Skeletal muscle tissue (tissue), 4 donors: ENCODE data around the gene PTPRN2. TPM values are rescaled to one million over a fixed set of nuclear protein-coding genes. Genes with fewer than 3 reads are reported as not detected.
A peak's percentile ranks its signal among the peaks of the same experiment; 100 is the strongest.

Experiments
- H3K27ac ChIP-seq: one replicate; pipeline ENCODE4 v1.7.0; 2013; ENCODE audit warnings: mild to moderate bottlenecking, low read depth, low read length, inconsistent platforms
- H3K27me3 ChIP-seq, 3 donors: one replicate each; pipeline ENCODE4 v1.7.0; 2013; ENCODE audit warnings: low read length in 3 of 3; ENCODE audit not compliant: control insufficient read depth in 3 of 3, insufficient read depth in 3 of 3
- H3K36me3 ChIP-seq, 3 donors: one replicate each; pipeline ENCODE4 v1.7.0; 2013; ENCODE audit warnings: low read length in 3 of 3; ENCODE audit not compliant: control insufficient read depth in 3 of 3, insufficient read depth in 3 of 3
- H3K4me1 ChIP-seq, 3 donors: one replicate each; pipeline ENCODE4 v1.7.0; 2013; ENCODE audit warnings: low read length in 3 of 3, mild to moderate bottlenecking in 3 of 3; ENCODE audit not compliant: control insufficient read depth in 3 of 3, insufficient read depth in 3 of 3
- H3K4me3 ChIP-seq, 3 donors: one replicate each; pipeline ENCODE4 v1.7.0; 2013; ENCODE audit warnings: low read length in 3 of 3
- H3K9ac ChIP-seq, 3 donors: one replicate each; pipeline ENCODE4 v1.7.0; 2013; ENCODE audit warnings: low read length in 3 of 3, mild to moderate bottlenecking in 3 of 3, moderate library complexity in 2 of 3, low read depth in 1 of 3
- H3K9me3 ChIP-seq, 3 donors: one replicate each; pipeline ENCODE4 v1.7.0; 2013; ENCODE audit warnings: low read length in 3 of 3; ENCODE audit not compliant: control insufficient read depth in 3 of 3
- total RNA-seq: library from RNA; depleted of rRNA; stranded (reverse); fragments of >200 nt; gene quantifications from one replicate; pipeline ENCODE4 v1.2.3, GENCODE V29; 2014
- donor health status: Osteomylitis.

PTPRN2 gene
- total RNA-seq, 1 donor from 2014 or later = 1.6 TPM

- Histone ChIP-seq H3K9ac (no peak overlapping the region), H3K36me3 (no peaks in the 10 kb centered on the region), H3K4me3 (no peak overlapping the region), H3K27me3 (peaks cover 0 to 10% (median 0%) of the 10 kb centered on the region in 3 donors), H3K9me3 (no peaks in the 10 kb centered on the region), H3K27ac (no peak overlapping the region), H3K4me1 (no peaks in the 10 kb centered on the region)
These were observed 28.8 kb downstream of the PTPRN2 start for GRCh38 chr7:158558816-158559215.

GRCh38 chr7:158557441-158557755, 30.2 kb downstream of the PTPRN2 start:
- Histone ChIP-seq H3K9ac (no peak overlapping the region), H3K36me3 (no peaks in the 10 kb centered on the region), H3K27me3 (peaks cover 0 to 15% (median 11%) of the 10 kb centered on the region in 3 donors), H3K4me3 (no peak overlapping the region), H3K4me1 (no peaks in the 10 kb centered on the region), H3K27ac (no peak overlapping the region), H3K9me3 (peaks cover 0 to 4% (median 0%) of the 10 kb centered on the region in 3 donors)

DNA sequence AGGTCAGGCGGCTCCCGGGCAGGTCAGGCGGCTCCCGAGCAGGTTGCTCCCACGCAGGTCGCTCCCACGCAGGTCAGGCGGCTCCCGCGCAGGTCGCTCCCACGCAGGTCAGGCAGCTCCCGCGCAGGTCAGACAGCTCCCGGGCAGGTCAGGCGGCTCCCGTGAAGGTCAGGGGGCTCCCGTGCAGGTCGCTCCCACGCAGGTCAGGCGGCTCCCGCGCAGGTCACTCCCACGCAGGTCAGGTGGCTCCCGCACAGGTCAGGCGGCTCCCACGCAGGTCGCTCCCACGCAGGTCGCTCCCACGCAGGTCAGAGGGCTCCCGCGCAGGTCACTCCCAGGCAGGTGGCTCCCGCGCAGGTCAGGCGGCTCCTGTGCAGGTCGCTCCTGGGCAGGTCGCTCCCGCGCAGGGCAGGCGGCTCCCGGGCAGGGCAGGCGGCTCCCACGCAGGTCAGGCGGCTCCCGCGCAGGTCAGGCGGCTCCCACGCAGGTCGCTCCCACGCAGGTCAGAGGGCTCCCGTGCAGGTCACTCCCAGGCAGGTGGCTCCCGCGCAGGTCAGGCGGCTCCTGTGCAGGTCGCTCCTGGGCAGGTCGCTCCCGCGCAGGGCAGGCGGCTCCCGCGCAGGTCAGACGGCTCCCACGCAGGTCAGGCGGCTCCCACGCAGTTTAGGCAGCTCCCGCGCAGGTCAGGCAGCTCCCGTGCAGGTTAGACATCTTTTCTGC, 30.7 kb downstream of the PTPRN2 start:
- Histone ChIP-seq H3K27me3 (peaks cover 0 to 15% (median 11%) of the 10 kb centered on the region in 3 donors), H3K9me3 (peaks cover 0 to 4% (median 0%) of the 10 kb centered on the region in 3 donors), H3K4me3 (no peak overlapping the region), H3K36me3 (no peaks in the 10 kb centered on the region), H3K9ac (no peak overlapping the region), H3K27ac (no peak overlapping the region), H3K4me1 (no peaks in the 10 kb centered on the region)

GRCh38 chr7:158555034-158555520, 32.5 kb downstream of the PTPRN2 start:
- no peak overlapping the region for H3K4me3 ChIP-seq
- no peaks in the 10 kb centered on the region for H3K4me1 ChIP-seq
- no peak overlapping the region for H3K9ac ChIP-seq
- no peaks in the 10 kb centered on the region for H3K36me3 ChIP-seq
- H3K27me3 ChIP-seq = peaks cover 0 to 14% (median 11%) of the 10 kb centered on the region in 3 donors
- no peak overlapping the region for H3K27ac ChIP-seq
- H3K9me3 ChIP-seq = peaks cover 0 to 4% (median 0%) of the 10 kb centered on the region in 3 donors

DNA sequence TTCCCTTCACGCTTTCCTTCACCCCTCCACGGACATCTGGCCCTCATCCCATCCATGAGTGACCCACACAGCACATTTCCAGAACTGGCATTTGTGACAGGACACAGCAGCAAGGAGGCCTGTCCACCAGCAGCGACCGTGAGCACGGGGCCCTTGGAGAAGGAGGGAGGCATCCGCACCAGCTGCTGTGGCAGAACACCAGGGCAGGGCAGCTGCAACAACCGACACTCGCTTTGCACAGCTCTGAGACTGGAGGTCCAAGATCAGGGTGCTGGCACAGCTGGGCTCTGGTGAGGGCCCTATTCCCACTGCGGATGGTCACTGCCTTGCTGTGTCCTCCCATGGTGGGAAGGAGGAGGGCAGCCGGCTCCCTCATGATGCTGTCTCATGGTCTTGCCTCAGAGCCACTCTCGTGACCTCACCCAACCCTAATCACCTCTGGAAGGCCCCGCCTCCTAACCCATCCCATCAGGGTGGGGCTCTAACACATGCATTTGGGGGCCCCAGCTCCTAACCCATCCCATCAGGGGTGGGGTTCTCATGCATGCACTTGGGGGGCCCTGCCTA, 36.7 kb downstream of the PTPRN2 start:
- no peak overlapping the region for H3K4me3 ChIP-seq
- H3K4me1 ChIP-seq = peaks cover 0 to 8% (median 6%) of the 10 kb centered on the region in 3 donors
- peaks cover 10 to 38% (median 26%) of the 10 kb centered on the region in 3 donors for H3K27me3 ChIP-seq
- no peak overlapping the region for H3K9ac ChIP-seq
- H3K9me3 ChIP-seq = peaks cover 0 to 4% (median 0%) of the 10 kb centered on the region in 3 donors
- no peak overlapping the region for H3K27ac ChIP-seq
- H3K36me3 ChIP-seq = no peaks in the 10 kb centered on the region

DNA sequence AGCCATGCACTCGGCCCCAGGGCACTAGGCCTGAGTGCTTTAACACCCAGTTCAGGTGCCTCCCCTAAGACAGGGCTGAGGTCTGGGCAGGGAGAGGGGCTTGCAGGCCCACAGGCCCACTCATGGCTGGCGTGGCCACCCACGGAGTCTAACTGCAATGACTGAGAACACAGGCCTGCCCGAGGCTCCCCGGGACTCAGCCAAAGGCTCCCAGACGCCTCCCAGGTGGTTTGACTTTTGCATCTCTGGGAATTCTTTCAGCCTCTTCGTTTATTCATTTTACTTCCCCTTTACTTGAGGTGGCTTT, 37.3 kb downstream of the PTPRN2 start:
- Histone ChIP-seq H3K27ac (no peak overlapping the region), H3K27me3 (peaks cover 10 to 39% (median 27%) of the 10 kb centered on the region in 3 donors), H3K9ac (no peak overlapping the region), H3K36me3 (no peaks in the 10 kb centered on the region), H3K4me3 (no peak overlapping the region), H3K9me3 (peaks cover 0 to 4% (median 0%) of the 10 kb centered on the region in 3 donors), H3K4me1 (peaks cover 0 to 8% (median 6%) of the 10 kb centered on the region in 3 donors)

- H3K36me3 ChIP-seq = no peaks in the 10 kb centered on the region
- H3K4me3 ChIP-seq = peak overlapping the region; percentile 36 to 60 (median 45)
- H3K9ac ChIP-seq = no peak overlapping the region
- no peak overlapping the region for H3K27ac ChIP-seq
- peaks cover 0 to 4% (median 0%) of the 10 kb centered on the region in 3 donors for H3K9me3 ChIP-seq
- H3K27me3 ChIP-seq = peaks cover 10 to 38% (median 27%) of the 10 kb centered on the region in 3 donors
- H3K4me1 ChIP-seq = peaks cover 0 to 8% (median 6%) of the 10 kb centered on the region in 3 donors
These were observed 37.8 kb downstream of the PTPRN2 start for GRCh38 chr7:158549616-158550393.

- H3K9me3 ChIP-seq = peaks cover 0 to 4% (median 0%) of the 10 kb centered on the region in 3 donors
- no peaks in the 10 kb centered on the region for H3K36me3 ChIP-seq
- no peak overlapping the region for H3K9ac ChIP-seq
- H3K27ac ChIP-seq = no peak overlapping the region
- H3K27me3 ChIP-seq = peaks cover 10 to 38% (median 27%) of the 10 kb centered on the region in 3 donors
- H3K4me1 ChIP-seq = peaks cover 0 to 8% (median 6%) of the 10 kb centered on the region in 3 donors
- H3K4me3 ChIP-seq = peak overlapping the region; percentile 36 to 60 (median 45)
These were observed 38.4 kb downstream of the PTPRN2 start for GRCh38 chr7:158549176-158549615.

- no peak overlapping the region for H3K27ac ChIP-seq
- no peak overlapping the region for H3K4me3 ChIP-seq
- no peaks in the 10 kb centered on the region for H3K36me3 ChIP-seq
- H3K9ac ChIP-seq = no peak overlapping the region
- peaks cover 10 to 41% (median 27%) of the 10 kb centered on the region in 3 donors for H3K27me3 ChIP-seq
- H3K4me1 ChIP-seq = peaks cover 0 to 8% (median 6%) of the 10 kb centered on the region in 3 donors
- H3K9me3 ChIP-seq = peaks cover 0 to 4% (median 0%) of the 10 kb centered on the region in 3 donors
These were observed 38.9 kb downstream of the PTPRN2 start for GRCh38 chr7:158548726-158549125.
